SK-N-SH treated with all-trans-retinoic acid at 6 μM for 48 hours (cell line): Measurements from ENCODE around the gene PTPRT.

Experiments used
- ATAC-seq: fragments of 200-7000 bp; cut with Tn5 transposase; 3 replicates; pipeline ENCODE4 v1.9.1; 2020; ENCODE audit warnings: mild to moderate bottlenecking, moderate library complexity
- BACH2 ChIP-seq: fragments of 250-450 bp; sonication (Bioruptor Pico); IDR thresholded peaks from 2 replicates; pipeline ENCODE4 v1.9.0; 2021; ENCODE audit warnings: mild to moderate bottlenecking, borderline replicate concordance
- CREB5 ChIP-seq: fragments of 250-450 bp; sonication (Bioruptor Pico); IDR thresholded peaks from 2 replicates; pipeline ENCODE4 v1.5.1; 2020; ENCODE audit warnings: low read depth, mild to moderate bottlenecking, moderate library complexity
- CSDC2 ChIP-seq: fragments of 250-450 bp; sonication (Bioruptor Pico); IDR thresholded peaks from 2 replicates; pipeline ENCODE4 v1.5.0; 2020; ENCODE audit warnings: mild to moderate bottlenecking, moderate library complexity
- CSRNP3 ChIP-seq: fragments of 250-450 bp; sonication (Bioruptor Pico); IDR thresholded peaks from 2 replicates; pipeline ENCODE4 v1.5.1; 2021; ENCODE audit warnings: mild to moderate bottlenecking, moderate library complexity
- ESRRG ChIP-seq: fragments of 250-450 bp; sonication (Bioruptor Pico); IDR thresholded peaks from 2 replicates; pipeline ENCODE4 v1.6.1; 2021; ENCODE audit warnings: mild to moderate bottlenecking
- GLIS3 ChIP-seq: fragments of 250-450 bp; sonication (Bioruptor Pico); IDR thresholded peaks from 2 replicates; pipeline ENCODE4 v1.5.0; 2020; ENCODE audit warnings: mild to moderate bottlenecking, moderate library complexity
- ISL1 ChIP-seq: fragments of 250-450 bp; sonication (Bioruptor Pico); IDR thresholded peaks from 2 replicates; pipeline ENCODE4 v2.1.2; 2022; ENCODE audit warnings: mild to moderate bottlenecking, moderate library complexity
- OSR1 ChIP-seq: fragments of 250-450 bp; sonication (Bioruptor Pico); IDR thresholded peaks from 2 replicates; pipeline ENCODE4 v1.8.0; 2022; ENCODE audit warnings: moderate library complexity, mild to moderate bottlenecking, inconsistent platforms
- PATZ1 ChIP-seq: fragments of 250-450 bp; sonication (Bioruptor Pico); IDR thresholded peaks from 2 replicates; pipeline ENCODE4 v1.8.0; 2020; ENCODE audit warnings: mild to moderate bottlenecking, moderate library complexity, borderline replicate concordance
- POU6F1 ChIP-seq: fragments of 250-450 bp; sonication (Bioruptor Pico); IDR thresholded peaks from 2 replicates; pipeline ENCODE4 v1.8.0; 2021; ENCODE audit warnings: low read depth, mild to moderate bottlenecking, moderate library complexity, borderline replicate concordance
- PPARA ChIP-seq: fragments of 250-450 bp; sonication (Bioruptor Pico); IDR thresholded peaks from 2 replicates; pipeline ENCODE4 v1.5.0; 2020; ENCODE audit warnings: mild to moderate bottlenecking, borderline replicate concordance
- RARB ChIP-seq: fragments of 250-450 bp; sonication (Bioruptor Pico); IDR thresholded peaks from 2 replicates; pipeline ENCODE4 v1.8.0; 2021; ENCODE audit warnings: mild to moderate bottlenecking, moderate library complexity
- SNAI2 ChIP-seq: fragments of 250-450 bp; sonication (Bioruptor Pico); IDR thresholded peaks from 2 replicates; pipeline ENCODE4 v1.5.0; 2020; ENCODE audit warnings: mild to moderate bottlenecking, moderate library complexity
- TOX ChIP-seq: fragments of 250-450 bp; sonication (Bioruptor Pico); IDR thresholded peaks from 2 replicates; pipeline ENCODE4 v1.8.0; 2021; ENCODE audit warnings: mild to moderate bottlenecking, moderate library complexity, borderline replicate concordance
- TSHZ2 ChIP-seq: fragments of 250-450 bp; sonication (Bioruptor Pico); IDR thresholded peaks from 2 replicates; pipeline ENCODE4 v1.5.0; 2020; ENCODE audit warnings: mild to moderate bottlenecking, moderate library complexity
- ZC3H10 ChIP-seq: fragments of 250-450 bp; sonication (Bioruptor Pico); IDR thresholded peaks from 2 replicates; pipeline ENCODE4 v1.5.1; 2021; ENCODE audit warnings: mild to moderate bottlenecking, moderate library complexity
- ZFP30 ChIP-seq: fragments of 450-650 bp; formaldehyde crosslinking; IDR thresholded peaks from 2 replicates; pipeline ENCODE4 v1.5.0; 2022; ENCODE audit warnings: mild to moderate bottlenecking, moderate library complexity
- ZNF70 ChIP-seq: fragments of 450-650 bp; formaldehyde crosslinking; IDR thresholded peaks from 2 replicates; pipeline ENCODE4 v1.5.0; 2020; ENCODE audit warnings: mild to moderate bottlenecking, moderate library complexity
- ZNF8 ChIP-seq: fragments of 450-650 bp; formaldehyde crosslinking; IDR thresholded peaks from 2 replicates; pipeline ENCODE4 v1.5.0; 2020; ENCODE audit warnings: mild to moderate bottlenecking, moderate library complexity

PTPRT gene

GRCh38 chr20:42598581-42598980, 591.1 kb downstream of the PTPRT start:
- TF ChIP-seq POU6F1, result no peak
- TF ChIP-seq OSR1 (CRISPR knock-in tag), result no peak
- no peak for TF ChIP-seq SNAI2 (CRISPR knock-in tag)
- no peak for TF ChIP-seq CSRNP3 (CRISPR knock-in tag)
- TF ChIP-seq ZC3H10 (CRISPR knock-in tag), result no peak
- TF ChIP-seq PATZ1 (CRISPR knock-in tag), result no peak
- no peak for TF ChIP-seq TOX (CRISPR knock-in tag)
- TF ChIP-seq TSHZ2 (CRISPR knock-in tag), result no peak
- ATAC-seq, result no peak

- TF ChIP-seq ISL1 (CRISPR knock-in tag) (no peak), PPARA (no peak), CREB5 (CRISPR knock-in tag) (no peak), CSRNP3 (CRISPR knock-in tag) (no peak), ESRRG (no peak), ZFP30 (CRISPR knock-in tag) (no peak), POU6F1 (no peak), PATZ1 (CRISPR knock-in tag) (no peak), ZNF8 (CRISPR knock-in tag) (no peak), GLIS3 (no peak), CSDC2 (CRISPR knock-in tag) (no peak), SNAI2 (CRISPR knock-in tag) (no peak), ZNF70 (CRISPR knock-in tag) (no peak), OSR1 (CRISPR knock-in tag) (no peak), RARB (CRISPR knock-in tag) (no peak), TOX (CRISPR knock-in tag) (no peak), TSHZ2 (CRISPR knock-in tag) (no peak), BACH2 (CRISPR knock-in tag) (no peak)
These were observed 594.1 kb downstream of the PTPRT start for GRCh38 chr20:42595625-42596024.

More at GRCh38 chr20:42595625-42596024, 594.1 kb downstream of the PTPRT start:
- no peak for ATAC-seq
